Ishikawa (cell line): Measurements from ENCODE around the gene GLIS2.

Experiments used
- CEBPB ChIP-seq: IDR thresholded peaks from 2 replicates; pipeline ENCODE4 v1.6.1; 2012
- CREB1 ChIP-seq: IDR thresholded peaks from 2 replicates; pipeline ENCODE4 v1.6.1; 2012; ENCODE audit warnings: low read depth
- EGR1 ChIP-seq: IDR thresholded peaks from 2 replicates; pipeline ENCODE4 v1.6.1; 2012
- EP300 ChIP-seq: IDR thresholded peaks from 2 replicates; pipeline ENCODE4 v1.6.1; 2012; ENCODE audit warnings: borderline replicate concordance
- FOXM1 ChIP-seq: IDR thresholded peaks from 2 replicates; pipeline ENCODE4 v1.6.1; 2012; ENCODE audit warnings: low read depth, borderline replicate concordance
- NFIC ChIP-seq: IDR thresholded peaks from 2 replicates; pipeline ENCODE4 v1.6.1; 2012
- RAD21 ChIP-seq: IDR thresholded peaks from 2 replicates; pipeline ENCODE4 v1.6.1; 2012; ENCODE audit warnings: low read depth
- REST ChIP-seq: IDR thresholded peaks from 2 replicates; pipeline ENCODE4 v1.6.1; 2012; ENCODE audit warnings: low read depth, mild to moderate bottlenecking
- TAF1 ChIP-seq: IDR thresholded peaks from 2 replicates; pipeline ENCODE4 v1.6.1; 2012; ENCODE audit warnings: low read depth, mild to moderate bottlenecking
- TCF12 ChIP-seq: IDR thresholded peaks from 2 replicates; pipeline ENCODE4 v1.6.1; 2012; ENCODE audit warnings: low read depth
- TEAD4 ChIP-seq: IDR thresholded peaks from 2 replicates; pipeline ENCODE4 v1.6.1; 2012
- USF1 ChIP-seq: IDR thresholded peaks from 2 replicates; pipeline ENCODE4 v1.6.1; 2012
- YY1 ChIP-seq: IDR thresholded peaks from 2 replicates; pipeline ENCODE4 v1.6.1; 2012; ENCODE audit warnings: low read depth
- ZBTB7A ChIP-seq: IDR thresholded peaks from 2 replicates; pipeline ENCODE4 v1.6.1; 2012; ENCODE audit warnings: low read depth
- TF ChIP-seq, protein P1 (sequence below): IDR thresholded peaks from 2 replicates; pipeline ENCODE4 v1.6.1; 2012

The GLIS2 gene

DNA sequence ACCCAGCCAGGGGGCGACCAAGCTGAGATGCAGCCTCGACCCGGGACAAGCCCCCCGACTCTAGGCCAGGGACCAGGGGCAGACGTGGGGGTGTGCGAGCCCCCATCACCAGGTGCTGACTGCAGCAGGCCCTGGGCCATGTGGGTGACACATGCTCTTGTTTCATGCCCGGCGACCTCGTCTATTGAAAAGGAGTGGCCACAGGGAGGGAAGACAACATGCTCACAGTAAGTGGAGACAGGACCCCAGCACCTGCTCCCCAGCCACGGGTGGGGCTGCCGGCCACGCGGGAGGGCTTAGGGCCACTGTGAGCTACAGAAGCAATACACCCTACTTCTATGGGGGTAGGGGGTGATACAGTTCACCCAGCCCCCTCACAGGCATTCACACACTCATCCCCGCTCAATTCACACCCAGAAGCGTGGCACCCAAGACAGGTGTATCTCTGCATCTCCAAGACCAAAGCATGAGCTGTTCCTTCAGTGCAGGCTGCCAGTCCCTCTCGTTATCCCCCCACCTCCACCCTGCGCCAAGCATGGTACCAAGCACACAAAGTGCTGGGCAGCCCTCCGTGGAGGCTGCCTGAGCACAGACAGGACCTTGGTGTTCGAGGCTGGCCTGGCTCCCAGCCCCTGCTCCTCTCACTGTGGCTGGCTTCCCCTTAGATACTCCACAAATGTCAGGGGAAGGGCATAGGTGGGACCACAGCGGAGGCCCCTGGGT lies 69.4 kb downstream of the GLIS2 start:
- no peak for TF ChIP-seq REST
- TF ChIP-seq, protein P1, sequence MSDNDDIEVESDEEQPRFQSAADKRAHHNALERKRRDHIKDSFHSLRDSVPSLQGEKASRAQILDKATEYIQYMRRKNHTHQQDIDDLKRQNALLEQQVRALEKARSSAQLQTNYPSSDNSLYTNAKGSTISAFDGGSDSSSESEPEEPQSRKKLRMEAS = peak; percentile 67

GRCh38 chr16:4385789-4386450 lies 70.1 kb downstream of the GLIS2 start:
- TF ChIP-seq USF1 (no peak), TAF1 (no peak), FOXM1 (no peak), EP300 (no peak), CREB1 (no peak), NFIC (no peak), YY1 (no peak), REST (no peak), CEBPB (no peak), TCF12 (no peak), ZBTB7A (no peak), TEAD4 (no peak)
- TF ChIP-seq, protein P1 = no peak

DNA sequence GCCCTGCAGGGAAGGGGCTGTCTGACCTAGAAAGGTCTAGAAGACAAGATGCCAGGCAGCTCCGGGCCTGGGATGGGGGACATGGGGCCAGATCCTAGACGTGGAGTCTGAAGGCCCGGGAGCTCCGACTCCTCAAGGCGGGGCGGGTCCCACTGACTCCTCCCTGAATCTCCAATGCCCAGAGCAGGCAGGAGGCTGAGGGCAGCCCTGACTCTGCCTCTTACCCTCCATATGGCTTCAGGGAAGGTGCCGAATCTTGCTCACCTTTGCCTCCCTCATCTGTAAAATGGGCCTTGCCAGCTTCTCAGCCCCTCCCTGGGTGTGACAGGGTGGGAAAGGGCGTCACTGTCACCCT lies 70.6 kb downstream of the GLIS2 start:
- TF ChIP-seq REST (no peak), EGR1 (no peak), EP300 (0 out of 2 replicates have a peak, but pooled peaks have one; percentile 1), ZBTB7A (no peak), TAF1 (no peak), CREB1 (no peak)

GRCh38 chr16:4386951-4387565 lies 71.2 kb downstream of the GLIS2 start:
- no peak for TF ChIP-seq REST
- no peak for TF ChIP-seq EP300
- no peak for TF ChIP-seq TEAD4
- no peak for TF ChIP-seq TCF12
- TF ChIP-seq ZBTB7A = no peak
- no peak for TF ChIP-seq NFIC
- no peak for TF ChIP-seq CREB1
- no peak for TF ChIP-seq YY1
- TF ChIP-seq EGR1 = no peak
- TF ChIP-seq TAF1 = no peak
- TF ChIP-seq, protein P1 = no peak
- no peak for TF ChIP-seq USF1
- TF ChIP-seq RAD21 = no peak
- no peak for TF ChIP-seq CEBPB
- no peak for TF ChIP-seq FOXM1
